ENCODE measurements around the gene LIFR. TPM values are rescaled to one million over a fixed set of nuclear protein-coding genes. Genes with fewer than 3 reads are reported as not detected.
"Not testable (repeated sequence)": the region's sequence is repeated elsewhere in the genome, so short reads cannot be mapped to it uniquely, and the experiment has no call there.

LIFR gene
- polyA plus RNA-seq (ENCODE audit: insufficient read length in 3 of 3), result 10 to 100 TPM; 69.2 to 80.9 (median 77.9) TPM

- DNase-seq (ENCODE audit: low read depth in 3 of 3, low spot score in 2 of 3), result peak in 2 of 3 donors; percentile 66 to 79
Measured at GRCh38 chr5:38556599-38557307, at the start of gene LIFR. TSS of gene LIFR (minus strand) at chr5:38556646. CDS start at chr5:38530647, 25,999 bp downstream.

GRCh38 chr5:38605610-38606009 lies 49.2 kb upstream of the LIFR start:
- no peak for DNase-seq (ENCODE audit: low read depth in 3 of 3, low spot score in 2 of 3)

- no peak for DNase-seq (ENCODE audit: low read depth in 3 of 3, low spot score in 2 of 3)
Measured at GRCh38 chr5:38603691-38604090, 47.2 kb upstream of the LIFR start.

GRCh38 chr5:38602641-38603040 lies 46.2 kb upstream of the LIFR start:
- DNase-seq (ENCODE audit: low read depth in 3 of 3, low spot score in 2 of 3), result no peak

GRCh38 chr5:38601863-38602298 lies 45.4 kb upstream of the LIFR start:
- no peak for DNase-seq (ENCODE audit: low read depth in 3 of 3, low spot score in 2 of 3)

GRCh38 chr5:38601133-38601862 lies 44.9 kb upstream of the LIFR start:
- no peak for DNase-seq (ENCODE audit: low read depth in 3 of 3, low spot score in 2 of 3)

- no peak for DNase-seq (ENCODE audit: low read depth in 3 of 3, low spot score in 2 of 3)
Measured at GRCh38 chr5:38600329-38601045, 44.0 kb upstream of the LIFR start.

GRCh38 chr5:38599751-38600150 lies 43.3 kb upstream of the LIFR start:
- DNase-seq (ENCODE audit: low read depth in 3 of 3, low spot score in 2 of 3), result not testable (repeated sequence)

- no peak for DNase-seq (ENCODE audit: low read depth in 3 of 3, low spot score in 2 of 3)
Measured at GRCh38 chr5:38598994-38599617, 42.7 kb upstream of the LIFR start.

GRCh38 chr5:38598296-38598993 lies 42.0 kb upstream of the LIFR start:
- no peak for DNase-seq (ENCODE audit: low read depth in 3 of 3, low spot score in 2 of 3)

GRCh38 chr5:38596981-38597380 lies 40.5 kb upstream of the LIFR start:
- no peak for DNase-seq (ENCODE audit: low read depth in 3 of 3, low spot score in 2 of 3)

GRCh38 chr5:38595132-38595745 lies 38.8 kb upstream of the LIFR start:
- DNase-seq (ENCODE audit: low read depth in 3 of 3, low spot score in 2 of 3), result no peak

- no peak for DNase-seq (ENCODE audit: low read depth in 3 of 3, low spot score in 2 of 3)
Measured at GRCh38 chr5:38593959-38594358, 37.5 kb upstream of the LIFR start.

- DNase-seq (ENCODE audit: low read depth in 3 of 3, low spot score in 2 of 3), result no peak
Measured at GRCh38 chr5:38591523-38591849, 35.0 kb upstream of the LIFR start.

GRCh38 chr5:38590838-38591522 lies 34.5 kb upstream of the LIFR start:
- DNase-seq (ENCODE audit: low read depth in 3 of 3, low spot score in 2 of 3), result no peak

GRCh38 chr5:38589629-38590028 lies 33.2 kb upstream of the LIFR start:
- DNase-seq (ENCODE audit: low read depth in 3 of 3, low spot score in 2 of 3), result no peak

- no peak for DNase-seq (ENCODE audit: low read depth in 3 of 3, low spot score in 2 of 3)
Measured at GRCh38 chr5:38585816-38586215, 29.4 kb upstream of the LIFR start.

GRCh38 chr5:38583500-38583899 lies 27.1 kb upstream of the LIFR start:
- DNase-seq (ENCODE audit: low read depth in 3 of 3, low spot score in 2 of 3), result no peak

GRCh38 chr5:38582975-38583319 lies 26.5 kb upstream of the LIFR start:
- DNase-seq (ENCODE audit: low read depth in 3 of 3, low spot score in 2 of 3), result no peak

Measured in right renal cortex interstitium (tissue), 3 donors.